HG03280 (cell line): ENCODE results near the gene ANKRD24.
A peak's percentile ranks its signal among the peaks of the same experiment; 100 is the strongest.
"Not testable (repeated sequence)": the region's sequence is repeated elsewhere in the genome, so short reads cannot be mapped to it uniquely, and the experiment has no call there.

Experiments used
- ATAC-seq: cut with Tn5 transposase; IDR thresholded peaks from one replicate; pipeline ENCODE4 v1.9.1; 2021; ENCODE audit warnings: mild to moderate bottlenecking, moderate library complexity; ENCODE audit not compliant: unreplicated experiment

The ANKRD24 gene

GRCh38 chr19:4182084-4182810 lies at the start of gene ANKRD24, which contains the start of gene SIRT6:
TSS of gene ANKRD24 (plus strand) at chr19:4182689. CDS start at chr19:4186426, 3,737 bp downstream.
TSS of gene SIRT6 (minus strand) at chr19:4182563. CDS start at chr19:4182539, 24 bp downstream.
- ATAC-seq: peak; percentile 60

GRCh38 chr19:4134351-4134750 lies 48.1 kb upstream of the ANKRD24 start:
- ATAC-seq: no peak

DNA sequence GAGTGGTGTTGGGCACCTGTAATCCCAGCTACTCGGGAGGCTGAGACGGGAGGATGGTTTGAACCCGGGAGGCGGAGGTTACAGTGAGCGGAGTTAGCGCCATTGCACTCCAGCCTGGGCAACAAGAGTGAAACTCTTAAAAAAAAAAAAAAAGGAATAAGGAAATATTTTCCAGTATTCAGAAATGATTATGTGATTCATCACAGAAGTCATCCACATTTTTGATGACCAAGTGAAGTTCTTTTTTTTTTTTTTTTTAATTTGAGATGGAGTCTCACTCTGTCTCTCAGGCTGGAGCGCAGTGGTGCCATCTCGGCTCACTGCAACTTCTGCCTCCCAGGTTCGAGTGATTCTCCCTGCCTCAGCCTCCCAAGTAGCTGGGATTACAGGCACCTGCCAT lies 47.1 kb upstream of the ANKRD24 start:
- ATAC-seq: not testable (repeated sequence)

DNA sequence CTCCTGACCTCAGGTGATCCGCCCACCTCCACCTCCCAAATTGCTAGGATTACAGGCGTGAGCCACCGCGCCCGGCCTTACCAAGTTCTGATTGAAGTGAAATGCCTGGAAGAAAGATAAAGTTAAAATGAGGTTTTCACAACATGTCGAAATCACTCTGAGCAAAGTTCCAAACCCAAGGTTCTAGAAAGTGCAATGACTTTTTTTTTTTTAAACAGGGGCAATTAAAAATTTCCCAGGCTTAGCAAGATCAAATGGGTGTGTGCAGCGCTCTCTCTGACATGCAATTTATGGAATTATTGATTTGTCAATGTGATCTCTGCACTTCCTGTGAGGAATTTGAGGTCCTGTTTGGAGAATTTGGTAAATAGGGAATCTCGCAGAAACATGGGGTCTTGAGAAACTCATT lies 45.8 kb upstream of the ANKRD24 start:
- ATAC-seq: no peak

- no peak for ATAC-seq
Observed at GRCh38 chr19:4138445-4138844, 44.0 kb upstream of the ANKRD24 start.

GRCh38 chr19:4139614-4140236 lies 42.8 kb upstream of the ANKRD24 start:
- ATAC-seq: no peak

DNA sequence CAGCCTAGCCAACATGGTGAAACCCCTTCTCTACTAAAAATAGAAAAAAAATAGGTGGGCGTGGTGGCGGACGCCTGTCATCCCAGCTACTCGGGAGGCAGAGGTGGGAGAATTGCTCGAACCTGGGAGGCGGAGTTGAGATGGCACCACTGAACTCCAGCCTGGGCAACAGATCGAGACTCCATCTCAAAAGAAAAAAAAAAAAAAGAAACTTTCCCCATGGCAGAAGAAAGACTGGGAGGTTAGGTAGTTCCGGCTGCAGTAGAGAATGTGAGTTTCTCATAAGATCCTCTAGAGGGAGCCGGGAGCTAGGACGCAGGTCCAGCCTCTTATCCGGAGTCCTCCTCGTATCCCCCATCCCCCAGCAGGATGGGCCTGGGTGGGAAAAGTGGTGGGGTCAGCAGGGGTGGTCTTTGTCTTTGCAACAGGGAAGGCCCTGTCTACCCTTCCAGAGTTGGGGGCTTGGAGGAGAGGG lies 42.2 kb upstream of the ANKRD24 start:
- ATAC-seq: no peak

DNA sequence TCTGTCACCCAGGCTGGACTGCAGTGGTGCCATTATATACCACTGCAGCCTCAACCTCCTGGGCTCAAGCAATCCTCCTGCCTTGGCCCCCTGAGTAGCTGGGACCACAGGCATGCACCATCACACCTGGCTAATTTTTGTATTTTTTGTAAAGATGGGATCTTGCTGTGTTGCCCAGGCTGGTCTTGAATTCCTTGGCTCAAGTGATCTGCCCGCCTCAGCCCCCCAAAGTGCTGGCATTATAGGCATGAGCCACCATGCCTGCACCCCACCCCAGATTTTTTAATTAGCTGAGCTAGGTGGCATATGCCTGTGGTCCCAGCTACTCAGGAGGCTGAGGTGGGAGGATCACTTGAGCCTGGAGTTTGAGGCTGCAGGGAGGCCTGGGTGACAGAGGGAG lies 39.6 kb upstream of the ANKRD24 start:
- not testable (repeated sequence) for ATAC-seq

DNA sequence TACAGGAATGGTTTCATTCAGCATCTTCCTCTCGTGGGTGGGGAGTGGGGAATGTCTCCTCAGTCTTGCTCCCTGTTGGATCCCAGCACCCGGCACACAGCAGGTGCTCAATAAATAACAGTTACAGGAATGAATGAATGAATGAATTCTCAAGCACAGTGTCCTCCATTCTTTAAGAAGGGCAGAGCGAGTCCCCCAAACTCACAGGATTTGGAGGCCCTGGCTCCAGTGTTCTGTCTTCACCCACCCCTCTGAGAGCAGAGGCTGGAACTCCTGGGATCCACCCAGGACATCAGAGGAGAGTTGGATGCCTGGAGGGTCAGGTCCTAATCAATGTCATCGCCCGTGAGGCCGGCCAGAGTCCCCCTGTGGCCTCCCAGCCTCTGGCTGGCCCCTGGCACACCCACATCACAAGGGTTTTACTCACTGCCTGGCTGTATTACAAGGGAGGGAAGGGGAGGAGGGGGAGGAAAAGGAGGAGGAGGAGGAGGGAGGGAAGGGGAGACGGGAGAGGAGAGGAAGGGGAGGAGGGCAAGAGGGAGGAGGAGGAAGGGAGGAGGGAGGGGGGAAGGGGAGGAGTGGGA lies 37.7 kb upstream of the ANKRD24 start:
- no peak for ATAC-seq

DNA sequence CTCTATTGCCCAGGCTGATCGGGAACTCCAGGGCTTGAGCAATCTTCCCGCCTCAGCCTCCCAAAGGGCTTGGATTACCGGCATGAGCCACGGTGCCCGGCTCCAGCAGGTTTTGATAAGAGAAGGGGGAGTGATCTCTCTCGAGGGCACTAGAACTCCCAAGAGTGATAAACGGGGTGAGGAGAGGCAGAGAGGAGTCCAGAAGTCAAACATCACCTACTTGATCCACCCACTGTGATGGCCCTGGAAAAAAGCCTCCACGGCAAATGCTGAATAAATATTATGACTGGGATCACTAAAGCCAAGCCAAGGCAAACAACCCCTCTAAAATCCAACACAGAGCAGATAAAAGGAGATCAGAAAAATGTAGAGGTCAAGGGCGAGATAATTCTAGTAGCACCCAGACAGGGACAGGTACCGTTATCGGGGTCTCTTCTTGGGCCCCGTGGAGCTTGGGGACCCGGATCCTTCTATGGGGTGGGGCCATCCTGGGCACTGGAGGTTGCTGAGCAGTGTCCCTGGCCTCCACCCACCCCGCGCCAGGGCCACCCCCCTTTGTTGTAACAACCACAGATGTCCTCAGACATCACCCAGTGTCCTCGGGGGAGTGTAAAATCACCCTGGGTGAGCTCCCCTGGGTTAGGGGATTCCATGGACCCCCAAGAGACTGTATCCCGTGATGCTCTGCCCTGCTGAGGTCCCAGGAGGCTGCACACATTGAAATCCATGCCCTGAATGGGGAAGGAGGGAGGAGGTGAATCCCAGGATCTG lies 32.8 kb upstream of the ANKRD24 start:
- no peak for ATAC-seq

GRCh38 chr19:4151623-4152022 lies 30.9 kb upstream of the ANKRD24 start:
- ATAC-seq: no peak

DNA sequence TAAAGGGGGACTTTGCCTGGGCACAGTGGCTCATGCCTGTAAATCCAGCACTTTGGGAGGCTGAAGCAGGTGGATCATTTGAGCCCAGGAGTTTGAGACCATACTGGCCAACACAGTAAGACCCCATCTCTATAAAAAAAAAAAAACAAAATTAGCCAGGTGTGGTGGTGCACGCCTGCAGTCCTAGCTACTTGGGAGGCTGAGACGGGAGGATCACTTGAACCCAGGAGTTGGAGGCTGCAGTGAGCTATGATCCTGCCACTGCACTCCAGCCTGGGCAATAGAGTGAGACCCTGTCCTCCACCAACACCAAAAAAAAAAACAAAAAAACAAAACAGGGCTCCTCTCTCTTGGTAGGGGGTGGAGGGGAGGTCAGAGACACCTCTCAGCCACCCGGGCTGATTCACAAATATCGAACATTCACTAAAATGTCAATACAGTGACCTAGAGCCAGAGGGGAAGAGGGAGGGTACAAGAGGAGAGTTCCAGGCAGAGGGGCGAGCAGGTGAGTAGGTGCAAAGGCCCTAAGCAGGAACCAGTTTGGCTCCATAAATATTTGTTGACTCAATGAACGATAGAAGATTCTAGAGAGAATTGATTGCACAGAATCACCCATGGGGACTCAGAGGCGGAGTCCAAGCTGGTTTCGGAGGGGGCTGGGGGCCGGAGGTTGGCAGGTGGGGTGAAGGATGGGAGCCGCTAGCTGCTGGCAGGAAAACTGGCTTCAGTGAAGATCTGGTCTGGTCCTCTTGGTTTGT lies 30.1 kb upstream of the ANKRD24 start:
- no peak for ATAC-seq

- ATAC-seq: no peak
Observed at GRCh38 chr19:4154571-4155312, 27.7 kb upstream of the ANKRD24 start.

DNA sequence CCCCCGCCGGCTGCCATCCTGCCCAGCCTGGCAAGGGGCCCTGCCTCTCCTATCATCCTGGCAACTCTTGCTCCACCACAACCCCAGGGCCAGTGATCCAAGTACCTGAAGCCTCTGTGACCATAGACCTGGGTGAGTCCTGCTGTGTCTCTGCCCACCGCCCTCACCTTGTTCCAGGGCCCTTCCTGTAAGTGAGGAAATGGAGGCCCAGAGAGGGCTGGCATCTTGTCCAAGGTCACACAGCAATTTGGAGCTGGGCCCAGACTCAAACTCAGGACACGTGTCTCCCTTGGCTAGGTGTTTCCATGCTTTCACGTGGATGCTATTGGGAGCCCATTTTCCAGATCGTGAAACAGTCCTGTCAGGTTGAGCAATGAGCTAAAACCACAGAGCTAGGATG lies 25.3 kb upstream of the ANKRD24 start:
- ATAC-seq: no peak

GRCh38 chr19:4157971-4158370 lies 24.5 kb upstream of the ANKRD24 start:
- not testable (repeated sequence) for ATAC-seq

DNA sequence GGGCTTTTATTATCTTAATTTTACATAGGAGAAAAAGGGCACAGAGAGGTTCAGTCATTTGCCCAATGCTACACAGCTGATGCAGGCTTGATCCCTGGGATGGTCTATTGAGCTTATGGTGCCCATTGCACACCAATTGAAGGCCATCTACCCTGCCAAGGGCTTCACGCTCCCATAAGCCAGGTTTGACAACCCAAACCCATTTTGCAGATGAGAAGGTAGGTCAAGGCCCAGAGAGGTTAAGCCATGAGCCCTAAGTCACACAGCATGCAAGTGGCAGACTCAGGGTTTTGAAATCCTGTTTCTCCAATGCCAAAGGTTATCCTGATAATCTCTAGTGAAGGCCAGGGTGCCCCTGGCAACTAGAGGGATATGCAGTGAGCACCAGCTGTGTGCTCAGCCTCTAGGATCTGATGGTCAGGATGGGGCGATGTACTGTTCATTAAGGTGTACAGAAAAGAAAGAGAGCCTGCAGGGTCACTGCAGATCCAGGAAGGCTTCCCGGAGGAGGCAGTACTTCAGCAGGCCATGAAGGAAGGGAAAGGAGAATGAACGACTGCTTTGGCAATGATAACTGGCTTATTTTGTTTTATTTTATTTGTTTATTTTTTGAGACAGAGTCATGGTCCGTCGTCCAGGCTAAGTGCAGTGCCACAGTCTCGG lies 20.9 kb upstream of the ANKRD24 start:
- no peak for ATAC-seq

GRCh38 chr19:4164262-4164661 lies 18.2 kb upstream of the ANKRD24 start:
- no peak for ATAC-seq

DNA sequence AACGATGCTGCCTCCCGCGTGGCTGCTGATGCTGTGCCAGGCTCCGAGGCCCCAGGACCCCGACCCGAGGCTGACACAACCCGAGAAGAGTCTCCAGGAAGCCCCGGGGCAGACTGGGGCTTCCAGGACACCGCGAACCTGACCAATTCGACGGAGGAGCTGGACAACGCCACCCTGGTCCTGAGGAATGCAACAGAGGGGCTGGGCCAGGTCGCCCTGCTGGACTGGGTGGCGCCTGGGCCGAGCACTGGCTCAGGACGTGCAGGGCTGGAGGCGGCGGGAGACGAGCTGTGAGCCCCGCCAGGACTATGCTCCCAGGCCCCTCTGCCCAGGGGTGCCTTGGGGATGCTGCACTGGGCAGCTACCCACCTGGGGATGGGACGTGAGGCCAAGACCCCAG lies 10.8 kb upstream of the ANKRD24 start:
- no peak for ATAC-seq

DNA sequence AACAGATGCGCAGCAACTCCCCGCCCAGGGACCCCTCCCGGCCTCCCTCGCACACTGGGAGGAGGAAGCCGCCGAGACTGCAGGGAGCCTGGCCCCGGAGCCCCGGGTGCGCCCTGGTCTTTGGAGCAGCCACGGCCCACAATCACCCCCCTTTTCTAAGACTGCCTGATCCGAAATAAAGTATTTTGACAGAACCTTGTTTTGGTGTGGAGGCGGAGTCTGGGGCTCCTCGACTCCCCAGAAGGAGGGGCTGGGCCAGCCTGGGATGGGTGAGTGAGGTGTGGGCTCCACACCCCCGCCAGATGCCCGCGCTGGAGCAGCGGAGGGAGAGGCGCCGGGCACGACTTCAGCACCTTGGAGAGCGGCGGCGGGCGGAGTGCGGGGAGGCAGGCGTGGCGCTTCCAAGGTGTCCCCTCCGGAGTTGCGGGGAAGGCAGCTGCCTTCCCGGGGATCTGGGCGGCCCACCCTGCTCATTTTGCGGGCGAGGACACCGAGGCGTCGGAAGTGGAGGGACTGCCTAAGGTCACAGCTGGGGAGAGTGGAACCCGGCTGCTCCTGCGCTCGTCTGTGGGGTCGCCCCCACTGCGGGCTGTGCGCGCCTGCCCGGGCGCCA lies 9.5 kb upstream of the ANKRD24 start:
- ATAC-seq: no peak
